H1 (cell line): ENCODE results near the gene ATG16L1. TPM values are rescaled to one million over a fixed set of nuclear protein-coding genes. Genes with fewer than 3 reads are reported as not detected.

Experiments
- RFX5 ChIP-seq: IDR thresholded peaks from 2 replicates; pipeline ENCODE4 v1.6.1; 2011; ENCODE audit warnings: low read depth, low read length, improper control_type of control experiment, borderline replicate concordance
- SIN3A ChIP-seq, 2 experiments: IDR thresholded peaks in 1 of 2; conservative IDR thresholded peaks in 1 of 2; 2 replicates each; pipeline ENCODE4 v1.6.1; 2011 to 2012; ENCODE audit warnings: low read length in 2 of 2, improper control_type of control experiment in 1 of 2, low read depth in 1 of 2, mild to moderate bottlenecking in 1 of 2
- SIRT6 ChIP-seq: IDR thresholded peaks from one replicate; pipeline ENCODE4 v1.7.1; 2012; ENCODE audit warnings: low read length, inconsistent platforms
- SP2 ChIP-seq: IDR thresholded peaks from 2 replicates; pipeline ENCODE4 v1.6.1; 2012; ENCODE audit warnings: mild to moderate bottlenecking, low read length, inconsistent platforms
- TEAD4 ChIP-seq: IDR thresholded peaks from 2 replicates; pipeline ENCODE4 v1.6.1; 2012; ENCODE audit warnings: low read depth, low read length, inconsistent platforms, mixed read lengths
- polyA plus RNA-seq, 7 experiments: library from polyadenylated mRNA; depleted of rRNA in 3 of 7; stranded (reverse) in 5 of 7; unstranded in 2 of 7; fragments of >200 nt in 5 of 7; fragments of 200-250 nt in 2 of 7; gene quantifications; 1 replicate in 5 of 7; 2 replicates in 1 of 7; 4 replicates in 1 of 7; pipeline versions ENCODE4 v1.2.1 to v1.2.3, GENCODE V29; 2011 to 2013; ENCODE audit warnings: missing spikeins in 2 of 7, mixed read lengths in 2 of 7
- total RNA-seq: library from RNA; stranded (reverse); fragmentation: NEBNext Ultra II Directional; extraction: Animal tissue kit (Norgen Biotek cat#: 25700); gene quantifications from 2 replicates; pipeline ENCODE4 v1.2.1, GENCODE V29; 2021

Gene ATG16L1
- total and polyA plus RNA-seq, 2 of the 8 experiments (the other 6 are each of a cell fraction or from before 2014, with no cell fraction given) = 18.3 to 31.0 TPM

DNA sequence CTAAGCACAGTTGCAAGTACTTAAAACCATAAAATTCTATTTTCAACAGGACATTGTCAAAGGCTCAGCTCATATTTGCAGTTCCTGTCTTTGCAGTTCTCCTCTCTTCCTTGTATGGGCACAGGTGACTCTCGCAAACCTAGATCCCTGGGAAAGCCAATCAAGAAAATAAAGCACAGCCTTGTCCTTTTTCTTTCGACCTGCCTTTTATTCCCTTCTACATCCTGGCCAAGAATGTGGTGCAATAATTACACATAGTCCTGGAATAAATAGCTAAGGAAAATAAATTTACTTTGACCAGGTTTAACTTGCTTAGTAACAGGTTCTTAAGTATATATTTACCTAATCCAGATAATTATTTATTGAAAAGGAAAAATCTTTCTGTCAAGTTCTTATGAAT is 20.2 kb downstream of the ATG16L1 start (continued):
- TF ChIP-seq TEAD4 (no peak), SP2 (no peak), RFX5 (no peak), SIN3A (conservative IDR thresholded peaks at IDR 0.05 in 1 of 2, IDR thresholded peaks at IDR 0.05 in 1 of 2; ENCODE audit: low read depth in 1 of 2, low read length in 2 of 2) (no peak), SIRT6 (no peak)
